ENCODE results near the gene SDCBP2. TPM values are rescaled to one million over a fixed set of nuclear protein-coding genes. Genes with fewer than 3 reads are reported as not detected.

Gene SDCBP2
- total RNA-seq, 6 experiments from 2014 or later, result 2.0 to 43.3 (median 16.6) TPM

GRCh38 chr20:1317545-1318255 lies 11.2 kb downstream of the SDCBP2 start:
- H3K36me3 ChIP-seq, result no peaks in the 10 kb centered on the region
- H3K27ac ChIP-seq, result no peak overlapping the region

GRCh38 chr20:1315804-1316203 lies 13.1 kb downstream of the SDCBP2 start:
- TF ChIP-seq POLR2A (IDR thresholded peaks at IDR 0.05), result no peak
- TF ChIP-seq, protein P1, sequence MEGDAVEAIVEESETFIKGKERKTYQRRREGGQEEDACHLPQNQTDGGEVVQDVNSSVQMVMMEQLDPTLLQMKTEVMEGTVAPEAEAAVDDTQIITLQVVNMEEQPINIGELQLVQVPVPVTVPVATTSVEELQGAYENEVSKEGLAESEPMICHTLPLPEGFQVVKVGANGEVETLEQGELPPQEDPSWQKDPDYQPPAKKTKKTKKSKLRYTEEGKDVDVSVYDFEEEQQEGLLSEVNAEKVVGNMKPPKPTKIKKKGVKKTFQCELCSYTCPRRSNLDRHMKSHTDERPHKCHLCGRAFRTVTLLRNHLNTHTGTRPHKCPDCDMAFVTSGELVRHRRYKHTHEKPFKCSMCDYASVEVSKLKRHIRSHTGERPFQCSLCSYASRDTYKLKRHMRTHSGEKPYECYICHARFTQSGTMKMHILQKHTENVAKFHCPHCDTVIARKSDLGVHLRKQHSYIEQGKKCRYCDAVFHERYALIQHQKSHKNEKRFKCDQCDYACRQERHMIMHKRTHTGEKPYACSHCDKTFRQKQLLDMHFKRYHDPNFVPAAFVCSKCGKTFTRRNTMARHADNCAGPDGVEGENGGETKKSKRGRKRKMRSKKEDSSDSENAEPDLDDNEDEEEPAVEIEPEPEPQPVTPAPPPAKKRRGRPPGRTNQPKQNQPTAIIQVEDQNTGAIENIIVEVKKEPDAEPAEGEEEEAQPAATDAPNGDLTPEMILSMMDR (IDR thresholded peaks at IDR 0.05), result no peak
- no peak for DNase-seq
- 70% methylated on average over 5 of the region's 5 CpGs for WGBS (ENCODE audit: insufficient coverage, low coverage, low lambda C conversion rate, missing lambda C conversion rate)
- Histone ChIP-seq H3K4me3 (no peak overlapping the region), H3K27ac (no peak overlapping the region), H3K4me1 (peaks cover 0 to 13% (median 2%) of the 10 kb centered on the region in 4 donors), H3K27me3 (no peaks in the 10 kb centered on the region), H3K9me3 (no peaks in the 10 kb centered on the region), H3K36me3 (no peaks in the 10 kb centered on the region)
- ATAC-seq, result no peak
- intact Hi-C loops (cut with DNase I), result no loop called here

More at GRCh38 chr20:1317545-1318255, 11.2 kb downstream of the SDCBP2 start:
- H3K27me3 ChIP-seq, result no peaks in the 10 kb centered on the region
- peaks cover 0 to 13% (median 2%) of the 10 kb centered on the region in 4 donors for H3K4me1 ChIP-seq
- H3K9me3 ChIP-seq, result no peaks in the 10 kb centered on the region
- TF ChIP-seq POLR2A (IDR thresholded peaks at IDR 0.05), result no peak
- TF ChIP-seq, protein P1 (IDR thresholded peaks at IDR 0.05), result no peak
- peak overlapping the region in 1 of 3 donors; percentile 19 for H3K4me3 ChIP-seq
- 26% methylated on average over 12 of the region's 12 CpGs for WGBS (ENCODE audit: insufficient coverage, low coverage, low lambda C conversion rate, missing lambda C conversion rate)
- DNase-seq (no peak), ATAC-seq (peak; percentile 37 to 56 (median 42))
- intact Hi-C loops (cut with DNase I), result no loop called here

DNA sequence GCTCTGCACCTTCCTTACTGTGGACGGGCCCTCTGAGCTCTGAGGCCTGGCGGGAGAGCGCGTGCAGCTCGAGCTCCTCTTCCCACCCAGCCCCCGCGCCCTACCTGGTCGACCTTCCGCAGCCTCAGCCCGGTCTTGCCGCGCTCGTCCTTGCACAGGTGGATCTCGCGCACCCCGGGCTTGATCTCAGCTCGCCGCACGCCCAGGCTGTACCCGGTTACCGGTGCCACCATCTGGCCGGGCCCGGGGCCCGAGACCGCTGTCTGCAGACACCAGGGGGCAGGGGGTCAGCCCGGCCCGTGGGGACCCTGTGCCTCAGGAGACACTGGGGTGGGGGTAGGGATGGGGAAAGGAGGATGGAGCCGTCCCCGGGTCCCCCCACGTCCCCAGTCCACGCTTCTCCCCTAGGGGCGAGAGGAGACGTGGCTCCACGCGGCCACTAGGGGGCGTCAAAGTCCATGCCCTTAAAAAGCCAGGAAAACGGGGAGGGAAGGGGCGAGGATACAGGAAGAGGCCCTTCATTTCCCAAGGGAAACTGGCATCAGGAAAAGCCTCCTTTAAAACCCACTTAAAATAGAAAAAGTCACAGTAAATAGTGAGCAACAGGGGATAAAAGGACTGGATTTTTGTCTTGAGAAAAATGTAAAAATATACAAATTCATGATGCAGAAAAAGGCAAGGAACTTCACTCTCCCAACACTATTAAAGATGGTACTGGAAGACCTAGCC lies 15.5 kb downstream of the SDCBP2 start:
- Histone ChIP-seq H3K9me3 (no peaks in the 10 kb centered on the region), H3K36me3 (no peaks in the 10 kb centered on the region), H3K27ac (no peak overlapping the region), H3K4me1 (peaks cover 0 to 13% (median 2%) of the 10 kb centered on the region in 4 donors), H3K4me3 (peak overlapping the region in 1 of 3 donors; percentile 4), H3K27me3 (no peaks in the 10 kb centered on the region)
- peak; percentile 73 to 76 (median 74) for DNase-seq
- TF ChIP-seq, protein P1 (IDR thresholded peaks at IDR 0.05), result peak; percentile 92 to 98 (median 98)
- TF ChIP-seq POLR2A (IDR thresholded peaks at IDR 0.05), result no peak
- ATAC-seq, result peak; percentile 77 to 90 (median 86)
- 32% methylated on average over 18 of the region's 38 CpGs for WGBS (ENCODE audit: insufficient coverage, low coverage, low lambda C conversion rate, missing lambda C conversion rate)
- intact Hi-C loops (cut with DNase I), result loop anchor here (5.0 kb wide), 2 partner anchors 124 to 129 kb away; no protein-coding TSS in a partner anchor

GRCh38 chr20:1312904-1313235 lies 16.1 kb downstream of the SDCBP2 start:
- DNase-seq (no peak), ATAC-seq (no peak)
- Histone ChIP-seq H3K36me3 (no peaks in the 10 kb centered on the region), H3K9me3 (no peaks in the 10 kb centered on the region), H3K4me1 (peaks cover 0 to 11% (median 2%) of the 10 kb centered on the region in 4 donors), H3K4me3 (no peak overlapping the region), H3K27me3 (no peaks in the 10 kb centered on the region), H3K27ac (no peak overlapping the region)
- intact Hi-C loops (cut with DNase I), result loop anchor here (5.0 kb wide), 2 partner anchors 124 to 129 kb away; no protein-coding TSS in a partner anchor
- 60% methylated on average over 1 of the region's 16 CpGs for WGBS (ENCODE audit: insufficient coverage, low coverage, low lambda C conversion rate, missing lambda C conversion rate)
- TF ChIP-seq, protein P1 (IDR thresholded peaks at IDR 0.05), result no peak
- TF ChIP-seq POLR2A (IDR thresholded peaks at IDR 0.05), result no peak
